Smooth muscle cell (in vitro differentiated cells): ENCODE measurements around the gene ZBTB22. TPM values are rescaled to one million over a fixed set of nuclear protein-coding genes. Genes with fewer than 3 reads are reported as not detected.
A peak's percentile ranks its signal among the peaks of the same experiment; 100 is the strongest.

Experiments used
- DNase-seq: peaks from one replicate; lab custom pipeline; 2025; ENCODE audit not compliant: unreplicated experiment; lab: John Stamatoyannopoulos, UW
- H2AFZ ChIP-seq: fragments of 200-600 bp; sonication (generic); 2 replicates; pipeline ENCODE4 v1.6.0; 2016; ENCODE audit warnings: antibody characterized with exemption, low read depth, mild to moderate bottlenecking
- H3F3A ChIP-seq: fragments of 200-600 bp; sonication (generic); 2 replicates; pipeline ENCODE4 v1.6.0; 2017; ENCODE audit warnings: antibody characterized with exemption, low read depth
- H3K27ac ChIP-seq: fragments of 200-600 bp; sonication (generic); 2 replicates; pipeline ENCODE4 v1.5.1; 2016; ENCODE audit warnings: low read depth, mild to moderate bottlenecking
- H3K27me3 ChIP-seq: fragments of 200-600 bp; sonication (generic); 2 replicates; pipeline ENCODE4 v1.6.1; 2016; ENCODE audit warnings: low read depth, mild to moderate bottlenecking
- H3K36me3 ChIP-seq: fragments of 200-600 bp; sonication (generic); 2 replicates; pipeline ENCODE4 v1.5.1; 2016; ENCODE audit warnings: low read depth
- H3K4me1 ChIP-seq: fragments of 200-600 bp; sonication (generic); 2 replicates; pipeline ENCODE4 v1.5.1; 2016; ENCODE audit warnings: low read depth
- H3K4me2 ChIP-seq: fragments of 200-600 bp; sonication (generic); 2 replicates; pipeline ENCODE4 v1.6.0; 2016; ENCODE audit warnings: mild to moderate bottlenecking
- H3K4me3 ChIP-seq: fragments of 200-600 bp; sonication (generic); 2 replicates; pipeline ENCODE4 v1.5.1; 2016; ENCODE audit warnings: mild to moderate bottlenecking
- H3K79me2 ChIP-seq: fragments of 200-600 bp; sonication (generic); 2 replicates; pipeline ENCODE4 v1.6.0; 2016; ENCODE audit warnings: low read depth, mild to moderate bottlenecking
- H3K9ac ChIP-seq: fragments of 200-600 bp; sonication (generic); 2 replicates; pipeline ENCODE4 v1.6.0; 2016; ENCODE audit warnings: low read depth
- H3K9me3 ChIP-seq: fragments of 200-600 bp; sonication (generic); replicated peaks from 2 replicates; pipeline ENCODE4 v1.5.1; 2016; ENCODE audit warnings: low read depth
- H4K20me1 ChIP-seq: fragments of 200-600 bp; sonication (generic); 2 replicates; pipeline ENCODE4 v1.6.0; 2016; ENCODE audit warnings: low read depth
- WGBS: methylation state at CpG from one replicate; pipeline ENCODE4 v1.1.7; 2016; ENCODE audit warnings: low lambda C conversion rate; 5-methylcytosine and 5-hydroxymethylcytosine counted together
- polyA plus RNA-seq: library from polyadenylated mRNA; unstranded; fragments of >200 nt; fragmentation: Nextera tagmentation; extraction: Ambion mirVana; gene quantifications from 2 replicates; pipeline ENCODE4 v1.2.1, GENCODE V29; 2016
- total RNA-seq: library from RNA; depleted of rRNA; stranded (reverse); fragments of >200 nt; gene quantifications from 2 replicates; pipeline ENCODE4 v1.2.3, GENCODE V29; 2014
- TF ChIP-seq, protein P1 (sequence below): fragments of 200-600 bp; sonication (generic); IDR thresholded peaks from 2 replicates; pipeline ENCODE4 v1.5.1; 2017; ENCODE audit warnings: borderline replicate concordance, mild to moderate bottlenecking, antibody characterized with exemption; ENCODE audit not compliant: insufficient read depth, poor library complexity, severe bottlenecking

ZBTB22 gene
- total and polyA plus RNA-seq, 2 experiments from 2014 or later: 9.6 to 22.9 TPM

GRCh38 chr6:33278392-33278741, 39.2 kb downstream of the ZBTB22 start:
- TF ChIP-seq, protein P1, sequence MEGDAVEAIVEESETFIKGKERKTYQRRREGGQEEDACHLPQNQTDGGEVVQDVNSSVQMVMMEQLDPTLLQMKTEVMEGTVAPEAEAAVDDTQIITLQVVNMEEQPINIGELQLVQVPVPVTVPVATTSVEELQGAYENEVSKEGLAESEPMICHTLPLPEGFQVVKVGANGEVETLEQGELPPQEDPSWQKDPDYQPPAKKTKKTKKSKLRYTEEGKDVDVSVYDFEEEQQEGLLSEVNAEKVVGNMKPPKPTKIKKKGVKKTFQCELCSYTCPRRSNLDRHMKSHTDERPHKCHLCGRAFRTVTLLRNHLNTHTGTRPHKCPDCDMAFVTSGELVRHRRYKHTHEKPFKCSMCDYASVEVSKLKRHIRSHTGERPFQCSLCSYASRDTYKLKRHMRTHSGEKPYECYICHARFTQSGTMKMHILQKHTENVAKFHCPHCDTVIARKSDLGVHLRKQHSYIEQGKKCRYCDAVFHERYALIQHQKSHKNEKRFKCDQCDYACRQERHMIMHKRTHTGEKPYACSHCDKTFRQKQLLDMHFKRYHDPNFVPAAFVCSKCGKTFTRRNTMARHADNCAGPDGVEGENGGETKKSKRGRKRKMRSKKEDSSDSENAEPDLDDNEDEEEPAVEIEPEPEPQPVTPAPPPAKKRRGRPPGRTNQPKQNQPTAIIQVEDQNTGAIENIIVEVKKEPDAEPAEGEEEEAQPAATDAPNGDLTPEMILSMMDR: no peak
- H3K4me3 ChIP-seq: no peak overlapping the region
- no peak for DNase-seq
- no peak overlapping the region for H3K9ac ChIP-seq
- no peaks in the 10 kb centered on the region for H3K36me3 ChIP-seq
- no peak overlapping the region for H3K27ac ChIP-seq
- H3K4me2 ChIP-seq: no peak overlapping the region
- peaks cover 34% of the 10 kb centered on the region for H3K4me1 ChIP-seq
- H4K20me1 ChIP-seq: peaks cover 32% of the 10 kb centered on the region
- no peaks in the 10 kb centered on the region for H3K27me3 ChIP-seq
- H3K79me2 ChIP-seq: peaks cover 22% of the 10 kb centered on the region
- WGBS: 87% methylated on average over 9 of the region's 9 CpGs
- no peak overlapping the region for H2AFZ ChIP-seq
- no peaks in the 10 kb centered on the region for H3K9me3 ChIP-seq
- H3F3A ChIP-seq: peaks cover 29% of the 10 kb centered on the region

DNA sequence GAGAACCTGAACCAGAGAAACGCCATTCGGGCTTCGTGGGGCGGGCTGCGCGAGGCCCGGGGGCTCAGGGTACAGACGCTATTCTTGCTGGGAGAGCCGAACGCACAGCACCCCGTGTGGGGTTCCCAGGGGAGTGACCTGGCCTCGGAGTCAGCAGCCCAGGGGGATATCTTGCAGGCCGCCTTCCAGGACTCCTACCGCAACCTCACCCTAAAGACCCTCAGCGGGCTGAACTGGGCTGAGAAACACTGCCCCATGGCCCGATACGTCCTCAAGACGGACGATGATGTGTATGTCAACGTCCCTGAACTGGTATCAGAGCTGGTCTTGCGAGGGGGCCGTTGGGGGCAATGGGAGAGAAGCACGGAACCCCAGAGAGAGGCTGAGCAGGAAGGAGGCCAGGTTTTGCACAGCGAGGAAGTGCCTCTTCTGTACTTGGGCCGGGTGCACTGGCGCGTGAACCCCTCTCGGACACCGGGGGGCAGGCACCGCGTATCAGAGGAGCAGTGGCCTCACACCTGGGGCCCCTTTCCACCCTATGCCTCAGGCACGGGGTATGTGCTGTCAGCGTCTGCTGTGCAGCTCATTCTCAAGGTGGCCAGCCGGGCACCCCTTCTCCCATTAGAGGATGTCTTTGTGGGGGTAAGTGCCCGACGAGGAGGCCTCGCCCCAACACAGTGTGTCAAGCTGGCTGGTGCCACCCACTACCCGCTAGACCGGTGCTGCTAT, 39.7 kb downstream of the ZBTB22 start:
- Histone ChIP-seq H3F3A (peaks cover 35% of the 10 kb centered on the region), H3K9ac (no peak overlapping the region), H4K20me1 (peaks cover 37% of the 10 kb centered on the region), H3K27ac (peak overlapping the region; percentile 85), H3K27me3 (no peaks in the 10 kb centered on the region), H2AFZ (no peak overlapping the region), H3K9me3 (no peaks in the 10 kb centered on the region), H3K4me2 (peak overlapping the region; percentile 86), H3K4me1 (peaks cover 40% of the 10 kb centered on the region), H3K4me3 (peak overlapping the region; percentile 57), H3K36me3 (no peaks in the 10 kb centered on the region), H3K79me2 (peaks cover 28% of the 10 kb centered on the region)
- no peak for DNase-seq
- TF ChIP-seq, protein P1: no peak
- 54% methylated on average over 39 of the region's 39 CpGs for WGBS

GRCh38 chr6:33276864-33277662, 40.5 kb downstream of the ZBTB22 start, which contains the start of gene B3GALT4:
Gene B3GALT4 (plus strand): TSS chr6:33277123. CDS start chr6:33277420, 297 bp downstream.
- Histone ChIP-seq H3K27me3 (no peaks in the 10 kb centered on the region), H3K79me2 (peaks cover 35% of the 10 kb centered on the region), H4K20me1 (peaks cover 45% of the 10 kb centered on the region), H3F3A (peaks cover 42% of the 10 kb centered on the region), H2AFZ (no peak within 1 kb of the TSS), H3K27ac (peak within 1 kb of the TSS; percentile 85), H3K4me2 (peak within 1 kb of the TSS; percentile 86), H3K4me3 (peak within 1 kb of the TSS; percentile 57), H3K36me3 (no peaks in the 10 kb centered on the region), H3K9me3 (no peaks in the 10 kb centered on the region), H3K9ac (no peak within 1 kb of the TSS), H3K4me1 (peaks cover 42% of the 10 kb centered on the region)
- TF ChIP-seq, protein P1: peak; percentile 55
- WGBS: 1% methylated on average over 55 of the region's 80 CpGs
- DNase-seq: peak; percentile 68
